Urothelium cell line (cell line): ENCODE data around the gene DRAP1.
"Not testable (repeated sequence)": the region's sequence is repeated elsewhere in the genome, so short reads cannot be mapped to it uniquely, and the experiment has no call there.

Source experiments
- DNase-seq: peaks from one replicate; pipeline ENCODE4 v3.0.0; 2011; ENCODE audit warnings: low spot score, mixed read lengths
- FAIRE-seq: peaks from 2 replicates; lab custom pipeline; 2011; peaks lifted over from hg19 to GRCh38; lab: Jason Lieb, UNC

Gene DRAP1

DNA sequence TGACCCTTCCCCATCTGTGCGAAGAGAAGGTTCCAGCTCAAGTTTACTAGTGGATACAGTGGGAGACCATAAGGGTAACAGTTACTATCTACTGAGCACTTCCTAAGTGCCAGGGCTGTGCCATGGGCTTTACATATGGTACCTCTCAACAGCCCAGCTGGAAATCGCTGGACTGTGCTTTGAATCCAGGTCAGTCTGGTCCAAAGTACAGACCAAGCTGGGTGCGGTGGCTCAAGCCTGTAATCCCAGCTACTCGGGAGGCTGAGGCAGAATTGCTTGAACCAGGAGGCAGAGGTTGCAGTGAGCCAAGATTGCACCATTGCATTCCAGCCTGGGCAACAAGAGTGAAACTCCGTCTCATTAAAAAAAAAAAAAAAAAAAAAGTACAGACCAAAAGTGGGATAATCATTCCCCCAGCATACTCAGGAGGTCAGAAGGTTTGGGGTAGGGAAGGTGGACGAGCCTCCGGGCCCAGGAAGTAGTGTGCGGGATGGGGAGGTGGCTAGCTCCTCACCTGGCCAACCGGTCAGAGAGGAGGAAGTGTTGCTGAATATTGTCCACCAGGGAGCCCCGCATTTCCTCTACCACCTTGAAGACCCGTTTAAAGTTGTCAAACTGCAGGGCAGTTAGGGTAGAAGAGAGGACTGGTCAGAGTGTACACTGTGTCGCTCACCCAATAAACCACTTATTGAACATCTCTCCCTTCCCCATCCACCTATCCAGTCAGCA is 33.3 kb upstream of the DRAP1 start:
- DNase-seq (no peak), FAIRE-seq (no peak)

DNA sequence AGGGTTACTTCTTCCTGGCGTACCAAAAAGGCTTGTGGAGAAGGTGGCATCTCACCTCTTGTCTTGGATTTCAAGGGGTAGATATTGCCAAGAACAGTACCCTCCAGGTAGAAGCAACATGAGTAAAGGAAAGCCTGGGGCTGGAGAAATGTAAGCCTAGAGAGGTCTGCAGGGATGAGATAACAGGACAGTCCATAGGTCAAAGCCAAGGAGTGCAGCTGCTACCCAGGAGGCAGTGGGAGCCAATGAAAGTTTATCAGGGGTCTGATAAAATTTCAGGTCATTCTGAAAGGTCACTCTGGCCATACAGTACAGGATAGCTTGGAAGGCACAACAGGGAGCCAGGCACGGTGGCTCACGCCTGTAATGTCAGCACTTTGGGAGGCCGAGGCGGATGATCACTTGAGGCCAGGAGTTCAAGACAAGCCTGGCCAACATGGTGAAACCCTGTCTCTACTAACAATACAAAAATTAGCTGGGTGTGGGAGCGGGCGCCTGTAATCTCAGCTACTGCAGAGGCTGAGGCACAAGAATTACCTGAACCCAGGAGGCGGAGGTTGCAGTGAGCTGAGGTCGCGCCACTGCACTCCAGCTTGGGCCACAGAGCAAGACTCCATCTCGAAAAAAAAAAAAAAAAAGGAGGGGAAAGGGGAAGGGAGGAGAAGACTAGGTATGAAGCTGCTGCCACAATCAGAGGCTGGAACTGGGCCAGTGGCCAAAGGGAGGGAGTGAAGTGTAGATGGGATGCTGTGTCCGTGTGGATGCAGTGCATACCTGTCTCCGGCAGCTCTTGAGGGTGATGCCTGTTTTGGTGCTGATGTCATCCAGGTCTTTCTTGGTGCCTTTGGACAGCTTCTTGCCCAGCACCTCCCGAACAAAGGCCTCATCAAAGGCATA is 32.2 kb upstream of the DRAP1 start:
- DNase-seq: no peak

DNA sequence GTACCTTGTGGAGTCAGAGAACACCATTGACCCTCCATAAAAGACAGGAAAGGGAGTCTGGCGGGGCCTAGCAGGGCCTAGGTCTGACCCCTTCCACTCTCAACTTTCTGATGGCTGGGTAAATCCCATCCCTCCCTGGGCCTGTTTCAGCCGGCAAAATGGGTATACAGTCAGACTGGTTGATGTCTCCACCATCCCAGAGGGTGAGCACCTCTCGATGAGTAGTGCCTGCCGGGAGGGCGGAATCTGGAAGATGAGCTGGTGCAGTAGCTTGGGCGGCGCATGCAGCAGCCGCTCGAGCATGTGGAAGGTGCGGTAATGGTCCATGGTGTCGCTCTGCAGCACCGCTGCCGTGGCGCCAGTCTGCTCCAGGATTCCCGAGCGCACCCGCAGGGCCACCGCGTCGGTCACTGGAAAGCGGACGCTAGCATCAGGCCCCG is 31.5 kb upstream of the DRAP1 start:
- no peak for FAIRE-seq

More for the DNA sequence above, 32.2 kb upstream of the DRAP1 start:
- no peak for FAIRE-seq

DNA sequence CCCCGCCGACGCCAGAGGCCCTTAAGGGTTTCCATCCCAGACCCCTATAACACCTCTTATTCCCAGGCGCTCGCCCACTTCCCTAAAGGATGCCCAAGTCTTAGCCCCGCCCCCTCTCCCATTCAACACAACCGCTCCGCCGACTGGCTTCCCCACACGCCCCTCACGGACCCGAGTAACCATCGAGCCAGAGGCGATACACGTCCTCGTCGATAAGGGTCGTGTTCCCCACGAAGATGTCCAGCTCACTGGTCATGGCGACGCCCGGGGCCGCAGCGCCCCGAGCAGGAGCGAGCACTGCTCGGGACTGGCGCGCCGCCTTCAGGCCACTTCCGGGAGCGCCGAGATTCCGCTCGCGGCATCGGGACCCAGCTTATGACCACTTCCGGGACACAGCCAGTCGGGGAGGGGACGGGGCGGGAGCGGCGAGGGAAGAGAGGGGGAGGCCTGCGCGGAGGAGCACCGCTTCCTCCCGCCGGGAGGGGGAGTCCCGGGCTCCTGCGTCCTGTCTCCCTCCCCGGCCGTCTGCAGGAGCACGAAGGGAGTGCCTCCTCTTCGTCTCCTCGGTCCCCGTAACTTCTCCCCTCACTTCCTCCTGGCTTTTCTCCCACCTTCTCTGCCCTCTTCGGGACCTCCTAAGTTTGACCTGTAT is 30.9 kb upstream of the DRAP1 start, which contains the start of gene FIBP:
FIBP (minus strand) TSS at position 309 of the 652 bp plus-strand sequence; CDS start at position 256, 53 bp downstream.
- DNase-seq: peak; percentile 98
- FAIRE-seq: peak; percentile 20

More for the DNA sequence above, 31.5 kb upstream of the DRAP1 start:
- peak; percentile 30 for DNase-seq

DNA sequence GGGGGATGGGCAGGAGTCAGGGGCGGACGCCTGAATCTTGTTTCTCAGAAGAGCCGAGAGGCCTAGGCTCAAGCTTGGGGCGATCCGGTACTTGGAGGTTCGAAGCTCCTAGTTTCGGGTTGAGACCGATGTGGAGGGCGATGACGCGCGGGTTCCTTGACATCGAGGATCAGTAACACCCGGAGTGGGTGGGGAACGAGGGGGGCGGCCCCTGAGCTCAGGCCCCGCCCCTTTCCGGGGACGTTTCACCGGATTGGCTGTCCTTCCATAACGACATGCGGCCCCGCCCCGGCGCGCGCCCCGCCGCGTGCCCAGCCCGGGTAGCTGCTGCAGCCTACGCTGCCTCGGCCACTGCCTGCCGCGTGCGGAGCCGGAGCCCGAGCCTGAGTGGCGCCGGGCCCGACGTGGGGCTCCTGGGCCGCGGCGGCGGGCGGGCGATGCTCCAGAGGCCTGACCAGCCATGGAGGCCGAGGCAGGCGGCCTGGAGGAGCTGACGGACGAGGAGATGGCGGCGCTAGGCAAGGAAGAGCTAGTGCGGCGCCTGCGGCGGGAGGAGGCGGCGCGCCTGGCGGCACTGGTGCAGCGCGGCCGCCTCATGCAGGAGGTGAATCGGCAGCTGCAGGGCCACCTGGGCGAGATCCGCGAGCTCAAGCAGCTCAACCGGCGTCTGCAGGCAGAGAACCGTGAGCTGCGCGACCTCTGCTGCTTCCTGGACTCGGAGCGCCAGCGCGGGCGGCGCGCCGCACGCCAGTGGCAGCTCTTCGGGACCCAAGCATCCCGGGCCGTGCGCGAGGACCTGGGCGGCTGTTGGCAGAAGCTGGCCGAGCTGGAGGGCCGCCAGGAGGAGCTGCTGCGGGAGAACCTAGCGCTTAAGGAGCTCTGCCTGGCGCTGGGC is 28.7 kb upstream of the DRAP1 start, which contains the start of gene CCDC85B:
CCDC85B (plus strand) TSS at position 350 of the 895 bp plus-strand sequence; CDS start at position 461, 111 bp downstream.
- FAIRE-seq (peak; percentile 5), DNase-seq (peak; percentile 94)

DNA sequence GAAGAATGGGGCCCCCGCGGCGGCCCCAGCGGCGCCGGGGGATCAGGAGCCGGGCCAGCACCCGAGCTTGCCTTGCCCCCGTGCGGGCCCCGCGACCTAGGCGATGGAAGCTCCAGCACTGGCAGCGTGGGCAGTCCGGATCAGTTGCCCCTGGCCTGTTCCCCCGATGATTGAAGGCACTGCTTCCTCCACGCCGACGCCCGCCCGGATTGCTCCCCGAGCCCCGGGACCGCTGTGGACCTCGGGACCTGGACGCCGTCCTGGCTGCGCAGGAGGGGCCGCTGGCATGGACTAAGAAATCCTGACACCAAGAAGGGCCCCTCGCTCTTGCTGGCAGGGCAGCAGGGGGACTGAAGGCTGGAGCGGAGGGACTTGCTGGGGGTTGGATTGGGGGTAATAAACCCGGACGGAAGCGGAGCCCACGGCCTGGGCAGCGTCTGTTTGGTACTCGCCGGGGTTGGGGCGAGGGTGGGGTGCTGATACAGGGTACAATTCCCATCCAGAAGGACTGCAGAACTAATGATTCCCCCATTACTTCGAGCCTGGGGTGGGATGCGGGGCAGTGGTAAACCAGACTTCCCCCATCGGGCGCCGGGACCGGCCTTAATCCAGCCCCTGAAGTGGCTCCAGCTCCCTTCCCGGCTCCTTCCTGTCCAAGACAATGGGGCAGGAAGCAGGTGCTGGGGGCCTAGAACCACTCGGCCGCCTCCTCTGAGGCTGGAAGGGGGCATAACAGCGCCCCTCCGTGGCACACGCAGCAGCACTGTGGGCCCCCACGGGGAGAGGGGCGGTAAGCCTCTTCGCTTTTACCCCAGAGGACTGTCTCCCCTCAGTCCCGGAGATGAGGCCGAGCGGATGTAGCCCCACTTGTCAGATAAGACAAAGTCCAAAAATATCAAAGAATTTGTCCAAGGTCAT is 27.7 kb upstream of the DRAP1 start:
- FAIRE-seq (no peak), DNase-seq (peak; percentile 34)

DNA sequence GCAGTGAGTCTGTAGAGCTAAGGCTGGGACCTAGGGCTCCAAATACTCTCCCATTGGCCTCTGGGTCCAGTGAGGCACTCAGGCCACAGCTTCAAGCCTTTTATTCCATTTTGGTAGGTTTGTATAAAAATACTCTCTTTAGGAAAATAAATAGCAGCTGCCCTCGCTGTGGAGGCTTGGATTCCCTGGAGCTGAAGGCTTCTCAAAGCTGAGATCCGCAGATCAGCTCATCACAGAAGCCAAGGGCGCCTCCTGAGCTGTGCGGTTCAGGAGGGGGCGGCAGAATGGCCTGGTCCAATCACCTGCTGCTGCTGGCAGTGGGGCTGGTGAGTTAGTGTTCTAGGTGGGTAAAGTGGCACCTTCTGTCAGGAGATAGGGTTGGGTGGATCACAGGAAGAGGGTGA is 27.1 kb upstream of the DRAP1 start:
- FAIRE-seq, DNase-seq: not testable (repeated sequence)

DNA sequence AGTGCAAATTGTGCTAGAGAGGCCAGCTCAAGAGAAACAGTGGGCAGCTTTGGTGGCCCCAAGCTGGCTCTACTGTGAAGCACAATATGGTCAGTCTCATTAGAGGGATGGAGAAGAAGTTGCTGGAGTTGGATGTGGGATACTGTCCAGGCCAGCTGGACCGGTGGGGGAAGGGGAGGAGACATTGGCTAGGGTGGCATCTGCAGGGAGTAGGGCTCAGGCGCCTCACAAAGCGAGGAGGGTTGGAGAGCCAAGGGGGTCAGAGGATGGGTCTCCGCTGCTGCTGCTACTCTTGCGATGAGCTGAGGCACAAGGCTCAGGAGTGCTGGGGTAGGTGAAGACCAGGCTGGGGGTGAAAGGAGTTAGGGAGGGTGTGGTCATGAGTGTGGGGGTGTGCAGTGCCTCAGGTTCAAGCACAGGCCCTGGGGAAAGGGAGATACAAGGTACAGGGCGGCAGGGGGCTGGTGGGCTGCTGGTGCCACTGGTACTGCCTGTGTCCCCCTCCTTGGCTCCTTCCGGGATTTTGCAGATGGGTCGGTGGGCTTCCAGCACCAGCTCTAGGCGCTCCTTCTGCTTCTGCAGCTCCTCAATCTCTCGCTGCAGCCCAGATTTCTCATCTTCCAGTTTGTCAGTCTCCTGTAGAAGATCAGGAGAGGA is 26.4 kb upstream of the DRAP1 start:
- DNase-seq (no peak), FAIRE-seq (no peak)

DNA sequence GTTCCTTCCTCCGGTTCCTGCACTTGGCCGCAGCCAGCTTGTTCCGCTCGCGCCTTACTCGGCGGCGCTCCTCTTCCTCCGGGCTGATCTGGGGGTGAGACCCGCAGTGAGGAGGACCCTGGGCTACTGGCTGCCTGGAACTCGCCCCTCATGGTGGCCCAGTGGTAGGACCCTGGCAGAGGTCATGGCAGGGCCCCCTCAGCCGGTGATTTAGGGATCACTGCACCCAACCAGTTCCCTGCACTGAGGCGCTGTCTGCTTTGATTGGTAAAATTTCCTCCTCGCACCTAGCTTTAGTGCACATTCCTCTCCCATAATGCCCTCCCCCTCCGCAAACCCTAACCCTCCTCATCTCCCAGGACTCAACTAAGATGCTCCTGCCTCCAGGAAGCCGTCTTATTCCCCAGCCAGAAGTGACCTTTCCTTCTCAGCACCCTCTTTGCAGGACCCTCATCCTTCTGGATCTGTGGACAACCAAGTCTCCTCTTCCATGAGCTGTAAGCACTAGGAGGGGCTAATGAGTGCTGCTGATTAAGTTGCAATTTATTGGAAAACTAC is 25.1 kb upstream of the DRAP1 start:
- FAIRE-seq: no peak
- DNase-seq: no peak

DNA sequence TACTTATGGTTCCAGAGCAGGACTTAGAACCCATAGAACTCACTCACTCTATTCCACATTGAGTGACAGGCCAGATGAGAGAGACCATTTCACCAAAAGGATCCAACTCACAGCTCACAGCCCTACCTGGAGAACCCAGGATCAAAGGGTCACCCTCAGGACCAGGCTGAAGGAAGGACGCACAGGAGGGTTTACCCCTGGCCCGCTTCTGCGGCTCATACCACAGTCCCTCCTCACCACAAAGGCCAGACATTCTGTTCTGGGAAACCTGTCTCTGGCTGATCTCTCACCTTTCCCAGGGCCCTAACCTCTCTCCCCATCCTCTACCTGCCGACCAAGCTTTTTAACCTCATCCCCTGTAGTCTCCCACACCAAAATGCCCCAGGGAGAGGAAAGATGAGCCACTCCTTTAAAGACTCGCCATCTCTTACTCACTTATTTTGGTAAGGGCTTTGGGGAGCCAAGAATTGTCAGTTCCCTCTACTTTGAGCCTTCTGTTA is 23.7 kb upstream of the DRAP1 start:
- DNase-seq (no peak), FAIRE-seq (no peak)

DNA sequence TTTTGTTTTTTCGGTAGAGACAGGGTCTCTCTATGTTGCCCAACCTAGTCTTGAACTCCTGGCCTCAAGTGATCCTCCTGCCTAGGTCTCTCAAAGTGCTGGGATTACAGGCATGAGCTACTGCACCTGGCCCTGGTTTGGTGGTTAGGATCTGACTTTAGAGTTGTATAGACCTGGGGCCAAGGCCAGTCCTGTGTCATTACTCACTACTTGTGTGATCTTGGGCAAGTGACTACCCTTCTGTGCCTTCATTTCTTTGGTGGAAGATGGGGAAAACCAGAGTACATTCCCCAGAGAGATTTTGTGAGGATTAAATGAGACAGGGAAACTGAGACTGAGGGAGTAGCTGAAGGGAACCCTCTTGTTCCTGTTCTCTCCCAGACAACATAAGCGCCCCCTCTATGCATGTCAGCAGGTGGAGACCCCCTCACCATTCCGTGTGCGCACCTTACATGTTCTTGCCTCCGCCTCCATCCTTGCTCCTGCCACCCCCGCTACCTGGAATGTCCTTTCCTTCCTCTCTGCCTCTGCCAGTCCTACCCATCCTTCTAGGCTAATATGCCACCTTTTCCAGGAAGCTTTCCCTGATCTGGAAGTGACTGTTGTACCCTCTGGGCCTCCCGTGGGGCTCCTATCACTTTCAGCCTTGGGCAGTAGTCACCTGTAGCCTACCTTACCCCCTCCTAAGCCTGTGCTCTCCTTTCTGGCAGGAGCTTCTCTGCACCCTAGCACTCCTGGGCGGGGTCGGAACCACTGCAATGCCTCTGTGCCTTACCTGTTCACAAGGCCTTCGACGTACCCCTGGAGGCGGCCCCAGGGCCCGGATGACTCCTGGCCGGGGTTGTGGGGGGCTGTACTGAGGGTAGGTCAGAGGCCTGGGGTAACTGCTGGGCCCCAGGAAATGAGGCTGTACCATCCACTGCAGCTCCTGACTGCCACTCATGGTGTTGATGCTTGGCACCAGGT is 22.9 kb upstream of the DRAP1 start:
- no peak for FAIRE-seq
- DNase-seq: no peak

DNA sequence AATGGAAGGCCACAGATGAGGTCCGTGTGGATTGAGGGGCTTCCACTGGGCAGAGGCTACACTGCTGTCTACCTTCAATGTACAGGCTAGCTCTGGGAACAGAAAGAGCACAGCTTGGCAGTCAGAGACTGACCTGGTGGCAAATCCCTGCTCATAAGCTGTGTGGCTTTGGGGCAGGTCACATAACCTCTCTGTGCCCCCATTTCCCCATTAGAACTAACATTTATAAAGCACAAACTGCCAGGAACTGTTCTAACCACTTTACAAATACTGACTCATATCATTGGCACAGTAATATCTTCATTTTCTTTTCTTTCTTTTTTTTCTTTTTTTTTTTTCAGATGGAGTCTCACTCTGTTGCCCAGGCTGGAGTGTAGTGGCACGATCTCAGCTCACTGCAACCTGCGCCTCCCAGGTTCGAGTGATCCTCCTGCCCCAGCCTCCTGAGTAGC is 22.2 kb upstream of the DRAP1 start:
- DNase-seq (no peak), FAIRE-seq (no peak)

DNA sequence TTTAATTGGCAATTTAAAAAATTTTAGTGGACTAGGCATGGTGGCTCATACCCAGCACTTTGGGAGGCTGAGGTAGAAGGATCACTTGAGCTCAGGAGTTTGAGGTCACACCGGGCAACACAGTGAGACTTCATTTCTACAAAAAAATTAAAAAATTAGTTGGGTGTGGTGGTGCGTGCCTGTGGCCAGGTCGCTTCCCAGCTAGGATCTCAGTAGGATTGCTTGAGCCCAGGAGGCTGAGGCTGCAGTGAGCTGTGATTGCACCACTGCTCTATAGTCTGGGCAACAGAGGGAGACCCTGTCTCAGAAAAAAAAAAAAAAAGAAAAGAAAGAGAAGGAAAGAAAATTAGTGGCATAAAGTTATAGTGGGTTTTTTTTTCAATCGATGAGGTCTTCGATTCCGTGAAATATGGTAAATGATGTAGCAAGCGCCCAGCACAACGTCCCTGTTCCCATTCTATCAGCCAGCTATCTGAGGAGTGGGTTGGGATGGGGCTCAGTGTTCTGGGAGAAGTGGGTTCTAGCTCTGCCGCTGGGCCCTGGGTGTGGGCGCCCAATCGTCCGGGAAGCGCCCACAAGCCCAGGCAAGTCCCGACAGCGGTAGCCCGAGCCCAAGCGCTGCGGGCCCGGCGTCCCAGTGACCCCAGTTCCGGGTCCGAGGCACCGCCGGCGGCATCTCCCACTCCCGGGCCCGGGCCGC is 20.4 kb upstream of the DRAP1 start:
- no peak for FAIRE-seq
- no peak for DNase-seq

DNA sequence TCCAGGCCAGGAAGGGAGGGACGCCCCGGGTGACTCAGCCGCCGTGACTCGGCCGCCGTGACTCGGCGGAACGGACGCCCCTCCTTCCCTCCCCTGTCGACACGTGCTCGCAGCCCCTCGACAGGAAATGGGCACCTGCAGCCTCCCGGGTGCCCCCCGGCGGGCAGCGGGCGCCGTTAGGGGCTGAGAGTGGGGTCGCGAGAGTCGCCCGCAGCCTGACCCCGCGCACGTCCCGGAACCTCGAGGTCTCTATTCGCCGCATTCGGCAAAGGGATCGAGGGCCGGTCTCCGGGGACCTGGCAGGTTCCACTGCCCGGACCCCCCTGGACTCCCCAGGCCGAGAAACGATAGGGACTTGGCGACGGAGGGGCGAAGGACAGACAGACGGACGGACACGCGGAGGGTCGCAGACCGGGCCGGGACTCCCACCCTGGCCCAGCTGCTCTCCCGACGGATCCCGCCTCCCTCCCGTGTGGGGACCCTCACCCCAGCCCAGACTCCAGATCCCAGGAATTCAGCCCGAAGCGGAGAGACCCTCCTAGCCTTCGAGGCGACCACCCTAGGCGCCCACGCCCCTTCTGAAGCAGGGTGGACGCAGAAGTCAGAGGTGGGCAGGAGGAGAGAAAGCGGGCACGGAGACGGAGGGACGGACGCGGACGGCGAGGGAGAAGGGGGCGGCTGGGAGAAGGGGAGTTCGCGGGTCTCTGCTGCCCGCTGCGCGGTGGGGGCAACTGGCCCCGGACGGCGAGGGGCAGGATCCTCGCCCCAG is 19.7 kb upstream of the DRAP1 start:
- no peak for FAIRE-seq
- DNase-seq: peak; percentile 79

DNA sequence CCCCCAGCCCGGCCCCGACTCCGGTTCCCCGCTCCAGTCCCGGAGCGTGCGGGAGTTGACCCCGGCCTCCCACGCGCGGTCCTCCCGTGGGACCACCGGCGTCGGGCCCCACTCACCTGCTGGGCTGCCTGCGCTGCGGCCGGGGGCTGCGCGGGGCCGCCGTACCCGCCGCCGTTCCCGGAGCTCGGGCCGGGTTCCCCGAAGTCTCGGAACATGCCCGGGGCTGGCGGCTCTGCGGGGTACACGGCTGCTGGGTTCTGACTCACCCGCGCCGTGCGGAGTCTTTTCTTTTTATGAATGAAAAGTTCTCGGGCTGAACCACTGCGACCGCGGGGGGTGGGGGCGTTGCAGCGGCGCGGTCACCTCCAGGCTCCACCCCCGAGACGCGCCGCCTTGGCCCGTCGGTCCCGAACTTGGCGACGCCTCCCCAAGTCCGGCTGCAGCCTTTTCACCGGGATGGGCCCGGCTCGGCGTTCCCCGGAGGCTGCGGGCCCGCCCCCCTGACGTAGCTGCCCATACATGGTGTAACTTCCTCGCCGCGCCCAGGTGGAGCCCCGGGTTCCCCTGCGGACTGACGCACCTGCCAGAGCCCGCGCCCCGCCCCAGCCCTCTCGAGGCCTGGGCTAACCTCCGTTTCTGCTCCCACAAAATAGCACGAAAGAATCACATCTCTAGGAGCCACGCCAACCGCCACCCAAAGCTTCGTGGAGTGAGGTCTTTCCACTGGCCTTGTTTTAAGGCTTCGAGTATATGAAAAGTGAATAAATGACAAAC is 18.9 kb upstream of the DRAP1 start, which contains the start of gene FOSL1:
FOSL1 (minus strand) TSS at position 264 of the 774 bp plus-strand sequence; CDS start at position 215, 49 bp downstream.
- FAIRE-seq (no peak), DNase-seq (peak; percentile 93)
